Stimulated activated CD8-positive, alpha-beta memory T cell treated with anti-CD3 and anti-CD28 coated beads, Interleukin-4, amount 100 ng/mL, for 48 hours (primary cell): ENCODE measurements around the gene LRPAP1.

Experiments
- DNase-seq: peaks from one replicate; pipeline ENCODE4 v3.0.0-alpha.2; 2020

LRPAP1 gene

DNA sequence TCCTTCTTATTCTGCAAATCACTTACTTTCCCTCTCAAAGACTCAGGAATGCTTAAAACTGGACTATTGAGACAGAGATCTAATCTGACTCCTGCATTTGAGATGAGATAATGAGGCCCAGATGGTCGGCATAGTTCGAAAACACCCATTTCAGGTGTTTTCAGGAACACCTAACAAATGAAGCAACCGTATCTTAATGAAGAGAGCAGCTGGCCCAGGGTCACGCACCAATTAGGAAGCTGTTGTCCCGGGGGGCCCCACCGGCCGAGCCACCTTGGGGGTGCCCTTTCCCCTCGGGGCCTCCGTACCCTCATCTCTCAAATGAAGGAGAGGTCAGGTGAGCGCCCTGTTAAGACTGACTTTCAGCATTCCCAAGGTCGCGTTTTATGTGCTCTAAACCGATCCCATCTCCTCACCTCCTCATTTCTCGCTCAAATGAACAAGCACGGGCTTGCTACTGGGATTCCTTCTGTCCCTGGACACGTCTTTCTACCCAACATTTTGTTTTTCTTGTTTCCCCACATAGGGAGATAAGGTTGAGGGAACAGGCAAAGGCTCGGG, 824 bp downstream of the LRPAP1 start:
- DNase-seq: no peak

DNA sequence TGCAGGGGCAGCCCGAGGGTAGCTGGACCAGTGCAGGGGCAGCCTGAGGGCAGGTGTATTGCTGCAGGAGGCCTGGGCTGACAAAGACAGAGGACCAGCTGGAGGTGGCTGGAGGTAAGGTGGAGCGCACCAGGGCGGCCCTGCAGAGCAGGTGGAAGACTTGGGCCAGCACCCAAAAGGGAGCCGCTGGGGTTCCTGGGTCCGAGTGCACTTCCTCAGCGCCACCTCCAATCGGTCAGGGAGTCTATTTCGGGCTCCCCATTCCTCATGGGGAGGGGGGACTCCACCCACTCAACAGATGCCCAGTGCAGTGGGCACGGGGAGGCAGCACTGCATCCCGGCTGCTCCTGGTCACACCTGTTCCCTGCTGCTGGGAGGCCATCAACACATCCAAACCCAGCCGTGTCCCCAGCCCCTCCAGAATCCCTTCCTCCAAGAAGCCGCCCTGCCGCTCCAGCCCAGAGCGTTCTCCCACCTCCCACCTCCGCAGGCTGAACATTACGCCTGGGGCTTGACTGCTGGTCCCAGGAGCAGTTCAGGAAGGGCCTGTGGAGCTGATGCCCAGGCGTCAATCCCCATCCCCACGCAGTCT, 1.5 kb downstream of the LRPAP1 start:
- DNase-seq: no peak

DNA sequence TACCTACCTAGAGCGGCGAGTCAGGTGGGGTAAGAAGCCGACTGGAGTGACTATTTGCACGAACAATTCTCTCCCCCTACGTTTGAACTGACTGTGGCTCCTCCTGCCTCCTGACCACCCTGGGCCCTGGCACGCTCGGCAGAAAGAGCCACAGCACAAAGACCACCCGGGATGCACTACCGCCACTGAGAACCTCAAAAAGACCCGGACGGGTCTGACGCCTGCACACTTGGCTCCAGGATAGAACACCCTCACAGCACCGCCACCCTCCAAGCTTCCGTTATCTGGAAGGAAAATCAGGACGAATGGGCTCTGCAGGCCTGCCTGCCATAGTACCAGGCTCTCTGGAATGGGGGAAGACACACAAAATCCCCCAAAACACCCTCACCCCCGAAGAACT, 2.2 kb downstream of the LRPAP1 start:
- no peak for DNase-seq

- no peak for DNase-seq
These were observed 2.9 kb downstream of the LRPAP1 start for GRCh38 chr4:3529363-3529762.

- no peak for DNase-seq
These were observed 4.0 kb downstream of the LRPAP1 start for GRCh38 chr4:3527914-3528876.

GRCh38 chr4:3527101-3527913, 4.9 kb downstream of the LRPAP1 start:
- DNase-seq: no peak

- DNase-seq: no peak
These were observed 5.8 kb downstream of the LRPAP1 start for GRCh38 chr4:3526456-3526855.

DNA sequence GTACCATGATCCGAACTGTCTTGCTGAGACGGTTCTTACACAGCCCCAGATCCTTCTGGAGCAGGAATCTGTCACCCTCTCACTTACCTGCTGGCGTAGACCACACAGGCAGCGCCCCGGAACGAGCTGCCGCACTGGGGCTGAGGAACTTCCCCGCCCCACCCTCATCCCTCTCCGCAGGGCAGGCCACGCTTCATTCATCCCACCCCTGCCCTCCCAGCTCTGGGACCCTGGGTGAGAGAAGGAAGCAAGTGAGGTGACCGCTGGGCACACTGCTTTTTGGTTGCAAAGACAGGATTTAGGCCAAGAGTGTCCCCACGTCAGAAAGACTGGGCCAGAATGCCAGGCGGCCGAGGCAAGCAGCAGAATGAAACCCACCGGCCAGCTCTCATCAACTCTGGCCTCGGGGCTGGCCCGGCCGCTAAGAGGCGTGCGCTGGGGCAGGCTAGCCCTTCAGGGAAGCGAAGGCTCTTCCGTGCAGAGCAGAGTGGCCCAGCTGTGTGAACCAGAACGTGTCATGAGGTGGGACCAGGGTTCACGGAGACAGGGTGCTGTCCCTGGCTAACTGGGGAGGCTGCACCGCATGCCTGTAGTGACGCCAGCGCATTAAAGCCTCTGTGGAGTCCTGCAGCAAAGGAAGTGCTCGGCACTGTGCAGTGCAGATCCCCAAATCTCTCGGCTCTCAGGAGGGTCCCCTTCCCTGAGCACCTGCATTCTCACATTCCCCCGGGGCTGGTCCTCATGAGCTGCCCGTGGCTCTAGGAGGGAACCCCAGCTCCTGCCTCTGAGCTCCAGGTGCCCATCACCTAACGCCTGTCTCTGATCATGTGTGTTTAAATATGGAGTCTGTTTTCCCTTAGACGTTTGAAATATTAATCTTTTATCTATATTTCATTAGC, 6.4 kb downstream of the LRPAP1 start:
- DNase-seq: no peak

DNA sequence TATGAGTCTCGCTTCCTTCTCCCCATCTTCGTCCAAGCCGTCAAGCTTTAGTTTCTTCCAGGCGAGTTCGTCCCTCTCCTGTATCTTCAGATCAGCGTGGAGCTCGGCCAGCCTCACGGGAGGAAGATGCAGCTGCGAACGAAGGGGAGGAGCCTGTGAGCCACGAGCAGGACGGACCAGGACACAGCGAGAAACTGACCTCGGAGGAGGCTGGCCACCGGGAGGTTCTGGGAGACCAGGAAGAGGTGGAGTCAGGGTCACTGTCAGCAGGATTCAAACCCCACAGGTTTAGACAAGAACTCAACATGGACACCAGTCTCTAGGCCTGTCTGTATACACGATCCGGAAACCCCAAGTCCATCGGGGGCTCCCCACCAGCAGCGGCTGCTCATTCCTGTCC, 7.3 kb downstream of the LRPAP1 start:
- no peak for DNase-seq

DNA sequence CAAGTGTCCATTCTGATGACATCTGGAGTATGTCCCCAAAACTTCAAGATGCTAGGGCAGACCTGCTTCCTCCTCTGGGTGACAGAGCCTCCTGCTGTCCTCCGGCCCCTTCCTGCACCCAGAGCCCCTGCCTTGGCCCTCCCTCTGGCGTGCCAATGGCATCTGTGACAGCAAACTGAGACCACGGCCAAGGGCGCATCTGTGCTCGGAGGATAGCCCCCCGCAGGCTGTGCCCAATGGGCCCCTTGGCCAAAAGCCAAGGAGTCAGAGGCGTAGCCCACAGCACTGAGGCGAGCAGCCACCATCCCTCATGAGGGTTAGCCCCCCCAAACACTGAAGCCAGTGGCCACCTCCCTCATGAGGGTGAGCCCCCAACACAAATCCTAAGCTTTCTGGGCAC, 7.9 kb downstream of the LRPAP1 start:
- no peak for DNase-seq

DNA sequence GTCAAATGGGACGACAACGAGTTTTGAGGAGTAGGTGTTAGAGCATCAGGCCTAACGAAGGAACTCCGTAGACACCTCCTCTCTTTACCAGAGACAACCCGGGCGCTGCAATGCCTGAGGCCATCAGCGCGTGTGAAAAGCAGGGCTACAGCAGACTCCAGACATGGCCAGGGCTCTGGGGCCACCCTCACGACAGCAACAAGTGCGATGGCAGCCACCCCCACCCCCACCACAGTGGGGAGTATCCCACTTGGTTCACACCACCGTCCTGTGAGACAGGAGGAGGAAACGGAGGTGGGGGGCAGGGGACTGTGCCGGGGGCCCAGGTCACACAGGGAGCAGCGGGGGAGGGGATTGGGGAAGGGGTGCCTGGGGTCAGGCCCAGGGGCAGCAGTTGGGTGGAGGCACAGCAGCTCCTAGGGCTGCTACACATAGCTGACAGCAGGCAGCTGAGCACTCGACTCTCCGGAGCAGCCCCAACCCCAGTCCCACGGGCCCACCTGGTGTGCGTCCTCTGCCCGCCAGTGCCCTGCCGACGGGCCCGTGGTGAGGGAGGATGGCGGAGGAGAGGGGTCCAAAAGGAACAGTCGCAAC, 8.5 kb downstream of the LRPAP1 start:
- DNase-seq: no peak

GRCh38 chr4:3523146-3523627, 9.0 kb downstream of the LRPAP1 start:
- DNase-seq: no peak

GRCh38 chr4:3522651-3523050, 9.6 kb downstream of the LRPAP1 start:
- DNase-seq: no peak

DNA sequence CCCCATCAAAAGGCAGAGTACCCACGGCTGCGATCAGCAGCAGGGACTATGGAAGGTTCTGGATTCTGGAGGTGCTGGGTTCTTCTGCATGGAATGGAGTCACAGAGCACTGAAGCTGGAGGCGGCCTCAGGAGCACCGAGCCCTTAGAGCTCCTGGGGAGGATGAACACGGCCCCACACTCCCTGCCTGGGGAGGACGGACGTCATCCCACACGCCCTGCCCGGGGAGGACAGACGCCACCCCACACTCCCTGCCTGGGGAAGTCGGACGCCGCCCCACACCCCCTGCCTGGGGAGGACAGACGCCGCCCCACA, 9.9 kb downstream of the LRPAP1 start:
- DNase-seq: no peak

GRCh38 chr4:3521621-3522325, 10.4 kb downstream of the LRPAP1 start:
- no peak for DNase-seq

DNA sequence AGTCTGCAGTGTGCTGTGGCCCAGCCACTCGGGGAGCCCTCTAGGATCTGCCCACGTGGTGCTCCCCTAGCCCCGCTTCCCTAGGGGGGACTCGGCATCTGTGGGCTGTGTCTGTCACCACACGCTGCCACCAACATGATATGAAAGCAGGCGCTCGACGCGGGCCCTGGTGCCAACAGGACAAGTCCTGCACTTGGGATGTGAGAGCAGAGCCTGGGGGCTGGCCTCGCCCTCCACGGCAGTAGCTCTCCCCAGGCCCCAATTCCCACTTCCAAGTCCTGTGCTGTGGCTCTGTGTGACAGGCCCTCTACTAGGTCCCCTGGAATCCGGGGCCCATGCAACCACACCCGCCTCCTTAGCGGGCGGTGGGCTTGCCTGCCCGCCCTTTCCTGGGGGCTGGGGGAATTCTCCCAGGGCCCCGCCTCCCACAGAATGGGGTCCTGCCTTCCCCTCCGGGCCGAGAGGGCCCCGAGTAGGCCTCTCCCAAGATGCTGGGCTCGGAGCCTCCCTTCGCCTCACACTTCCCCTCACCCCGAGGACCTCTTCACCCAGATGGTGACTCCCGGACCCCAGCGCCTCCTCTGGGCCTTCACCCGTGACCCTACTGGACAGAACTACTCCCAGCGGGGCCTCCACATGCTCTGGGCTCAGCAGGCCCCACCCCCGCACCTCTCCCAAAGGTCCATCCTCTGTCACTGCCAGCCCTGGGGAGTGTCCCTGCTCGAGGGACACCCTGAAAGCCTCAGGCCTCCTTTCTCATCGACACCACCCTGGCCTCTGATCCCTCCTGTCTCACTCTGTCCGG, 11.2 kb downstream of the LRPAP1 start:
- no peak for DNase-seq

DNA sequence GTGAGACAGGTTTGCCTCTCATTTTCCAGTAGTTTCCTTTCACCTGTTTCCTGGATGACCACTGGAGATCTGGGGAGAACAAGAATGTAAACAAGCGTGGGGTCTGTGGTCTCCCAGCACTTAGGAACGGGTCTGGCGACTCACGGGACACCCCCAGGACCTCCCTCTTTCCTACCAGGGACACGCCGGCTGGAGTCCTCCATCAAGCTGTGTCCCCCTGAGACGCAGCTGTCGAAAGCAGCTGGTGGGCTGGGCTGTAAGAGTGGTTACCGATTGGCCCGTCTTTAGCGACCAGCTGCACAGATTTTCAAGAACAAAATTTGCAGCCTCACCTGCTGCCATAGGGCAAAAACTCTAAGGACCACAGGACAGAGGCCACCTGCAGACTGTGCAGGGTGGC, 11.9 kb downstream of the LRPAP1 start:
- no peak for DNase-seq

DNA sequence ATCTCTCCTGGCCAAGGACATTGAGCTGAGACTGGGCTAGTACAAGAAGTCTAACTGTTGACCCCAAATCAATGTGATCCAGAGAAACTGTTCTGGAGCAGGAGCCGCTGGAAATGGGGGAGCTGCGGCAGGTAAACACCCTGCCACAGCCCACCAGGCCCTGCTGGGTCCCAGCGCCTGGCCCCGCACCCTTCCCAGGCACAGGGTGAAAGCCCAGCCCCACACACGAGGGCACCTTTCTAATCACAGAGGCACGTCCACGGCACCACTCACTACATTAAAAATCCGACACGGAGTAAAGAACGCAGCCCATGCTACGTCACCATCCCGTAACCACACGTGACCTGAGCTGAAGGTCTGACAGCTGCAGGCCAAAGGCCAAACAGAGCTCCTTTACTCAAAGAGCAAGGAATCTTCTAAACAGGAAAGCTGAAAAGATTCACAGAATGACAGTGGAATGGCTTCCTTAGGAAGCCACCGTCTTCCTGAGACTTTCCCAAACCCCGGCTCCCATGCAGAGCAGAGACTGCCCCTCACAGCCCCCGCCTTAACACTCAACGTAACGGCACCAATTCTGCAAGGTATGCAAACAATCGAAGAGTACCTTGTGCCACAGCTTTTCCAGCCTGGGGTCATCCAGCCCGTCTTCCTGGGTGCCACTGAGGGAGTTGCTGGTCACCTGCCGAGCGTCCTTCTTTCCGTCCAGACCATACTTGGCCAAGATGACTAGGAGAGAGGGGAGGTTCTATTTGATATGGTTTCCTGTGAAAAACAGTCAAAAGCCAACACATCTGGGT, 12.6 kb downstream of the LRPAP1 start:
- DNase-seq: no peak

DNA sequence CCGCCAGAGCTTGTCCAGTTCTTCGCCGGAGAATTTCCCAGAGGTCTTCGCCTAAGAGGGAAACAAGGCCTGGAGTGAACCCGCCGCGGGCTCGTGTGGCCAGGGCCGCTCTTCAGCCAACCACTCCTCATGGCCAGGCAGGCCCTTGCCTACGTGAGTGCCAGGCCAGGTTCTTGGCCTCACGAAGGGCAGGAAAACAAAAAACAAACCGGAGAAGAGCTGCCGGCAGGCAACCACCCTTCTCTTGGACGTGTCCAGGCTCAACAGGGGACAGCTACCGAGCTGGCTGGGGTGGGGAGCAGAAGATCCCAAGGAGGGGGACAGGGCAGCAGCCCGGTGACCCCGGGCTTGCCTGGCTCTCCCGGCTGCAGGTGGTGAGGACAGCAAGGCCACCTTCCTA, 13.3 kb downstream of the LRPAP1 start:
- no peak for DNase-seq
